Nephron progenitor cell (in vitro differentiated cells): ENCODE data around the gene SEC63.
A peak's percentile ranks its signal among the peaks of the same experiment; 100 is the strongest.

Experiments
- DNase-seq: peaks from one replicate; pipeline ENCODE4 v3.0.0; 2021
- H3K27ac Mint-ChIP-seq: 2 replicates; pipeline ENCODE4 v1.8.0; 2021; ENCODE audit warnings: mild to moderate bottlenecking, moderate library complexity, mixed read lengths
- H3K27me3 Mint-ChIP-seq: 2 replicates; pipeline ENCODE4 v1.8.0; 2021; ENCODE audit warnings: mild to moderate bottlenecking, low read depth, mixed read lengths; ENCODE audit not compliant: poor library complexity
- H3K36me3 Mint-ChIP-seq: 2 replicates; pipeline ENCODE4 v1.8.0; 2021; ENCODE audit warnings: low read depth, mixed read lengths
- H3K4me1 Mint-ChIP-seq: 2 replicates; pipeline ENCODE4 v1.8.0; 2021; ENCODE audit warnings: mixed read lengths
- H3K4me3 Mint-ChIP-seq: 2 replicates; pipeline ENCODE4 v1.8.0; 2021; ENCODE audit warnings: mild to moderate bottlenecking, moderate library complexity, mixed read lengths
- H3K9me3 Mint-ChIP-seq: 2 replicates; pipeline ENCODE4 v1.8.0; 2021; ENCODE audit warnings: mild to moderate bottlenecking, moderate library complexity, mixed read lengths
- CTCF ChIP-seq: fragments of 200-600 bp; sonication (generic); IDR thresholded peaks from 2 replicates; pipeline ENCODE4 v1.5.0; 2021; ENCODE audit warnings: antibody characterized with exemption

The SEC63 gene

GRCh38 chr6:107820338-107821261 is 137.4 kb downstream of the SEC63 start:
- TF ChIP-seq CTCF = no peak
- peaks cover 6% of the 10 kb centered on the region for H3K27me3 Mint-ChIP-seq
- H3K9me3 Mint-ChIP-seq = no peaks in the 10 kb centered on the region
- H3K36me3 Mint-ChIP-seq = no peaks in the 10 kb centered on the region
- no peak overlapping the region for H3K27ac Mint-ChIP-seq
- H3K4me3 Mint-ChIP-seq = peak overlapping the region; percentile 49
- DNase-seq = no peak
- peaks cover 62% of the 10 kb centered on the region for H3K4me1 Mint-ChIP-seq

- no peaks in the 10 kb centered on the region for H3K9me3 Mint-ChIP-seq
- TF ChIP-seq CTCF = no peak
- no peak overlapping the region for H3K4me3 Mint-ChIP-seq
- no peaks in the 10 kb centered on the region for H3K36me3 Mint-ChIP-seq
- H3K27me3 Mint-ChIP-seq = peaks cover 6% of the 10 kb centered on the region
- H3K27ac Mint-ChIP-seq = no peak overlapping the region
- H3K4me1 Mint-ChIP-seq = peaks cover 62% of the 10 kb centered on the region
- peak; percentile 16 for DNase-seq
Measured at GRCh38 chr6:107819964-107820337, 138.1 kb downstream of the SEC63 start.

- peaks cover 57% of the 10 kb centered on the region for H3K4me1 Mint-ChIP-seq
- no peak overlapping the region for H3K27ac Mint-ChIP-seq
- no peak for DNase-seq
- H3K36me3 Mint-ChIP-seq = no peaks in the 10 kb centered on the region
- TF ChIP-seq CTCF = no peak
- no peak overlapping the region for H3K4me3 Mint-ChIP-seq
- H3K27me3 Mint-ChIP-seq = peaks cover 6% of the 10 kb centered on the region
- no peaks in the 10 kb centered on the region for H3K9me3 Mint-ChIP-seq
Measured at GRCh38 chr6:107819217-107819616, 138.8 kb downstream of the SEC63 start.

- Mint-ChIP-seq H3K4me3 (no peak overlapping the region), H3K36me3 (no peaks in the 10 kb centered on the region), H3K9me3 (no peaks in the 10 kb centered on the region), H3K27ac (no peak overlapping the region), H3K4me1 (peaks cover 51% of the 10 kb centered on the region), H3K27me3 (peaks cover 6% of the 10 kb centered on the region)
- DNase-seq = no peak
- no peak for TF ChIP-seq CTCF
Measured at GRCh38 chr6:107818272-107818671, 139.7 kb downstream of the SEC63 start.

- Mint-ChIP-seq H3K4me3 (no peak overlapping the region), H3K9me3 (no peaks in the 10 kb centered on the region), H3K27me3 (peaks cover 3% of the 10 kb centered on the region), H3K27ac (no peak overlapping the region), H3K36me3 (no peaks in the 10 kb centered on the region), H3K4me1 (peaks cover 48% of the 10 kb centered on the region)
- no peak for TF ChIP-seq CTCF
- DNase-seq = no peak
Measured at GRCh38 chr6:107817784-107818183, 140.2 kb downstream of the SEC63 start.
